H9 (cell line): ENCODE data around the gene PTTG1. TPM values are rescaled to one million over a fixed set of nuclear protein-coding genes. Genes with fewer than 3 reads are reported as not detected.
"Not testable (repeated sequence)": the region's sequence is repeated elsewhere in the genome, so short reads cannot be mapped to it uniquely, and the experiment has no call there.

ENCODE experiments used
- DNase-seq: peaks from one replicate; pipeline ENCODE4 v3.0.0-alpha.2; 2017
- H2AFZ ChIP-seq: one replicate; pipeline ENCODE4 v1.6.1; 2013; ENCODE audit warnings: mild to moderate bottlenecking, low read length, control low read depth, moderate library complexity
- H2AK5ac ChIP-seq: 2 replicates; pipeline ENCODE4 v1.6.1; 2013; ENCODE audit warnings: low read length, control low read depth, mixed read lengths; ENCODE audit not compliant: insufficient read length
- H2BK120ac ChIP-seq: one replicate; pipeline ENCODE4 v1.6.1; 2013; ENCODE audit warnings: low read depth, mild to moderate bottlenecking, low read length, control low read depth, inconsistent platforms; ENCODE audit not compliant: poor library complexity, severe bottlenecking
- H2BK12ac ChIP-seq: 2 replicates; pipeline ENCODE4 v1.6.1; 2013; ENCODE audit warnings: low read length, control low read depth, mixed read lengths, low read depth; ENCODE audit not compliant: insufficient read length
- H2BK15ac ChIP-seq: 2 replicates; pipeline ENCODE4 v1.6.1; 2013; ENCODE audit warnings: low read depth, low read length, control low read depth
- H2BK20ac ChIP-seq: one replicate; pipeline ENCODE4 v1.6.1; 2013; ENCODE audit warnings: low read depth, mild to moderate bottlenecking, low read length, control low read depth, inconsistent platforms; ENCODE audit not compliant: poor library complexity, severe bottlenecking
- H2BK5ac ChIP-seq: 2 replicates; pipeline ENCODE4 v1.6.1; 2013; ENCODE audit warnings: low read length, control low read depth, mixed read lengths; ENCODE audit not compliant: insufficient read length
- H3K14ac ChIP-seq: 2 replicates; pipeline ENCODE4 v1.6.1; 2013; ENCODE audit warnings: low read length, control low read depth; ENCODE audit not compliant: insufficient read depth
- H3K18ac ChIP-seq: 2 replicates; pipeline ENCODE4 v1.6.1; 2013; ENCODE audit warnings: low read depth, mild to moderate bottlenecking, mixed read lengths, low read length, control low read depth; ENCODE audit not compliant: insufficient read length
- H3K23ac ChIP-seq: 2 replicates; pipeline ENCODE4 v1.6.1; 2013; ENCODE audit warnings: low read length, control low read depth, mixed read lengths, low read depth; ENCODE audit not compliant: insufficient read length
- H3K23me2 ChIP-seq: 2 replicates; pipeline ENCODE4 v1.6.1; 2013; ENCODE audit warnings: low read depth, mild to moderate bottlenecking, mixed read lengths, low read length, control low read depth; ENCODE audit not compliant: insufficient read length, poor library complexity, severe bottlenecking
- H3K27ac ChIP-seq: 2 replicates; pipeline ENCODE4 v1.5.1; 2013; ENCODE audit warnings: low read length, control low read depth, mixed read lengths, low read depth; ENCODE audit not compliant: insufficient read length
- H3K27me3 ChIP-seq: 2 replicates; pipeline ENCODE4 v1.6.1; 2013; ENCODE audit warnings: low read length, control low read depth, inconsistent platforms; ENCODE audit not compliant: insufficient read depth
- H3K4ac ChIP-seq: 2 replicates; pipeline ENCODE4 v1.6.1; 2013; ENCODE audit warnings: low read depth, mild to moderate bottlenecking, control low read depth, inconsistent platforms, low read length, moderate library complexity
- H3K4me1 ChIP-seq: 2 replicates; pipeline ENCODE4 v1.6.1; 2013; ENCODE audit warnings: low read length, control low read depth, inconsistent platforms; ENCODE audit not compliant: insufficient read depth
- H3K4me2 ChIP-seq: 2 replicates; pipeline ENCODE4 v1.6.1; 2013; ENCODE audit warnings: low read length, control low read depth, mixed read lengths; ENCODE audit not compliant: insufficient read length, insufficient read depth
- H3K56ac ChIP-seq: 2 replicates; pipeline ENCODE4 v1.6.1; 2013; ENCODE audit warnings: low read depth, mild to moderate bottlenecking, mixed read lengths, low read length, control low read depth; ENCODE audit not compliant: insufficient read length
- H3K79me1 ChIP-seq: 2 replicates; pipeline ENCODE4 v1.6.1; 2013; ENCODE audit warnings: low read depth, mild to moderate bottlenecking, moderate library complexity, low read length, control low read depth, inconsistent platforms; ENCODE audit not compliant: insufficient read depth, poor library complexity, severe bottlenecking
- H3K79me2 ChIP-seq: 2 replicates; pipeline ENCODE4 v1.6.1; 2013; ENCODE audit warnings: low read length, control low read depth, inconsistent platforms; ENCODE audit not compliant: insufficient read depth
- H3K9ac ChIP-seq: 2 replicates; pipeline ENCODE4 v1.6.1; 2013; ENCODE audit warnings: low read length, control low read depth, mixed read lengths; ENCODE audit not compliant: insufficient read length; ENCODE audit errors: extremely low read depth
- H3K9me3 ChIP-seq: one replicate; pipeline ENCODE4 v1.6.1; 2013; ENCODE audit warnings: low read depth, low read length, inconsistent platforms; ENCODE audit not compliant: control insufficient read depth
- H3T11ph ChIP-seq: one replicate; pipeline ENCODE4 v1.6.1; 2013; ENCODE audit warnings: mild to moderate bottlenecking, low read length, control low read depth, inconsistent platforms
- H4K20me1 ChIP-seq: one replicate; pipeline ENCODE4 v1.6.1; 2013; ENCODE audit not compliant: control insufficient read depth, insufficient read length, insufficient read depth
- H4K5ac ChIP-seq: 2 replicates; pipeline ENCODE4 v1.6.1; 2013; ENCODE audit warnings: low read depth, mild to moderate bottlenecking, mixed read lengths, low read length, control low read depth; ENCODE audit not compliant: insufficient read length
- H4K8ac ChIP-seq: replicated peaks from 2 replicates; pipeline ENCODE4 v1.6.1; 2013; ENCODE audit warnings: low read length, control low read depth, mixed read lengths, low read depth; ENCODE audit not compliant: insufficient read length
- H4K91ac ChIP-seq: 2 replicates; pipeline ENCODE4 v1.6.1; 2013; ENCODE audit warnings: low read depth, mild to moderate bottlenecking, moderate library complexity, mixed read lengths, low read length, control low read depth; ENCODE audit not compliant: insufficient read length
- H3K27ac Mint-ChIP-seq, 3 experiments: 2 replicates in 2 of 3; 3 replicates in 1 of 3; pipeline ENCODE4 v1.8.0; 2020 to 2021; ENCODE audit warnings: mixed read lengths in 3 of 3, mild to moderate bottlenecking in 1 of 3, moderate library complexity in 1 of 3
- H3K27me3 Mint-ChIP-seq: 2 replicates; pipeline ENCODE4 v1.8.0; 2021; ENCODE audit warnings: low read depth, mild to moderate bottlenecking, moderate library complexity, mixed read lengths
- H3K36me3 Mint-ChIP-seq, 3 experiments: 2 replicates in 2 of 3; 3 replicates in 1 of 3; pipeline ENCODE4 v1.8.0; 2020 to 2021; ENCODE audit warnings: low read depth in 3 of 3, mixed read lengths in 3 of 3; ENCODE audit not compliant: insufficient read depth in 1 of 3
- H3K4me1 Mint-ChIP-seq, 2 experiments: 2 replicates each; pipeline ENCODE4 v1.8.0; 2020; ENCODE audit warnings: mixed read lengths in 2 of 2
- H3K4me3 Mint-ChIP-seq, 2 experiments: 2 replicates in 1 of 2; 3 replicates in 1 of 2; pipeline ENCODE4 v1.8.0; 2020 to 2021; ENCODE audit warnings: mild to moderate bottlenecking in 2 of 2, mixed read lengths in 2 of 2, moderate library complexity in 1 of 2
- H3K9me3 Mint-ChIP-seq, 2 experiments: 2 replicates in 1 of 2; 3 replicates in 1 of 2; pipeline ENCODE4 v1.8.0; 2020; ENCODE audit warnings: mild to moderate bottlenecking in 2 of 2, mixed read lengths in 2 of 2, moderate library complexity in 1 of 2
- CTCF ChIP-seq: fragments of 200-600 bp; sonication (generic); conservative IDR thresholded peaks from 3 replicates; pipeline ENCODE4 v1.8.0; 2021; ENCODE audit warnings: antibody characterized with exemption, mild to moderate bottlenecking
- WGBS: extraction: QIAGEN DNeasy Blood & Tissue Kit; methylation state at CpG from one replicate; pipeline ENCODE4 v1.1.7; 2013; ENCODE audit warnings: missing lambda C conversion rate, low lambda C conversion rate, mixed read lengths; ENCODE audit not compliant: insufficient read length; ENCODE audit errors: extremely low coverage; 5-methylcytosine and 5-hydroxymethylcytosine counted together
- total RNA-seq: library from RNA; stranded (reverse); gene quantifications from 2 replicates; pipeline ENCODE4 v1.2.1, GENCODE V29; 2021

The PTTG1 gene
- total RNA-seq, 1 experiment from 2014 or later = 279 TPM

DNA sequence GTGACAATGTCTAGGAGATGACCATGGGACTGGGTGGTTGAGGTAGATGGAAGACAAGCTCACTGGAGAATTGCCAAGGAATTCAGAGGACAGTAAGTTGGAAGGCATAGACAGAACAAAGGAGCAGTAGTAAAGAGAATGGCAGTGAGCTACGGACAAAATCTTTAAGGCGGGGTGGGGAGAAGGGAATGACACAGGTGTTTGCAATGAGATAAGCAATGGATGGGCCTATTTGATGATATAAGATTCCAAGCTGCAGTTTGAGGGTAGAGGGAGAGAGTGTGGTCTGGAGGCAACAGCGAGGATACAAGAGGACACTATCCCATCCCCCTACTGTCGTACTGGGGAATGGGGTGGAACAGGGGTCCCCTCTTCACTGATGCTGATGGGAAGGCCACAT lies 14.4 kb downstream of the PTTG1 start:
- Histone ChIP-seq H3K4me2 (no peak overlapping the region), H3K23me2 (no peaks in the 10 kb centered on the region), H2BK20ac (no peak overlapping the region), H2BK5ac (no peak overlapping the region), H4K8ac (no peak overlapping the region), H3T11ph (no peak overlapping the region), H3K4ac (no peak overlapping the region), H2AFZ (no peak overlapping the region), H3K14ac (no peak overlapping the region), H2BK12ac (no peak overlapping the region), H4K5ac (no peak overlapping the region), H3K27ac (no peak overlapping the region), H3K79me2 (no peaks in the 10 kb centered on the region), H3K4me1 (no peaks in the 10 kb centered on the region), H3K9me3 (no peaks in the 10 kb centered on the region), H4K91ac (no peak overlapping the region), H4K20me1 (no peaks in the 10 kb centered on the region), H3K79me1 (no peaks in the 10 kb centered on the region), H3K23ac (no peak overlapping the region), H3K18ac (no peak overlapping the region), H3K56ac (no peak overlapping the region), H2AK5ac (no peak overlapping the region), H3K27me3 (no peaks in the 10 kb centered on the region), H3K9ac (no peak overlapping the region), H2BK120ac (no peak overlapping the region), H2BK15ac (no peak overlapping the region)
- Mint-ChIP-seq H3K9me3 (no peaks in the 10 kb centered on the region), H3K4me3 (no peak overlapping the region), H3K27ac (no peak overlapping the region), H3K4me1 (peaks cover 8 to 13% of the 10 kb centered on the region in 2 experiments), H3K36me3 (peaks cover 0 to 4% (median 0%) of the 10 kb centered on the region in 3 experiments; a peak in 2 of 7 replicates), H3K27me3 (peaks cover 5% of the 10 kb centered on the region)
- TF ChIP-seq CTCF = no peak
- DNase-seq = no peak
- no CpG with 5 or more reads among the region's 4 CpGs for WGBS

GRCh38 chr5:160436661-160437060 lies 15.0 kb downstream of the PTTG1 start:
- not testable (repeated sequence) for H2BK5ac ChIP-seq, H3K27me3 ChIP-seq, H3K79me1 ChIP-seq, H4K5ac ChIP-seq, H3K9me3 Mint-ChIP-seq, H4K20me1 ChIP-seq, H3K18ac ChIP-seq, DNase-seq, H3K4me1 ChIP-seq, H3K9ac ChIP-seq, H3K23ac ChIP-seq, H3K27ac Mint-ChIP-seq, H2BK20ac ChIP-seq, H3T11ph ChIP-seq, H3K9me3 ChIP-seq, H4K8ac ChIP-seq, H3K27me3 Mint-ChIP-seq, H2AFZ ChIP-seq, H4K91ac ChIP-seq, H3K27ac ChIP-seq, H3K36me3 Mint-ChIP-seq, H3K4ac ChIP-seq, H3K4me3 Mint-ChIP-seq, H2BK15ac ChIP-seq, H3K79me2 ChIP-seq, H3K23me2 ChIP-seq, H3K56ac ChIP-seq, H3K14ac ChIP-seq, H3K4me2 ChIP-seq, H2BK120ac ChIP-seq, H2BK12ac ChIP-seq, H2AK5ac ChIP-seq
- WGBS = no CpG with 5 or more reads among the region's 6 CpGs
- H3K4me1 Mint-ChIP-seq = peaks cover 8 to 13% of the 10 kb centered on the region in 2 experiments
